ENCODE data around the gene AFG1L. TPM values are rescaled to one million over a fixed set of nuclear protein-coding genes. Genes with fewer than 3 reads are reported as not detected.
A peak's percentile ranks its signal among the peaks of the same experiment; 100 is the strongest.

The AFG1L gene
- total RNA-seq, 1 experiment from 2014 or later: 4.0 TPM

GRCh38 chr6:108453601-108454185 lies 158.8 kb downstream of the AFG1L start:
- DNase-seq (ENCODE audit: low read depth): peak; percentile 52

GRCh38 chr6:108454356-108454755 lies 159.5 kb downstream of the AFG1L start:
- no peak for DNase-seq (ENCODE audit: low read depth)

- DNase-seq (ENCODE audit: low read depth): no peak
These were observed 160.8 kb downstream of the AFG1L start for GRCh38 chr6:108455688-108456087.

- DNase-seq (ENCODE audit: low read depth): no peak
These were observed 168.9 kb downstream of the AFG1L start for GRCh38 chr6:108463784-108464183.

- no peak for DNase-seq (ENCODE audit: low read depth)
These were observed 169.7 kb downstream of the AFG1L start for GRCh38 chr6:108464418-108465097.

- DNase-seq (ENCODE audit: low read depth): no peak
These were observed 170.2 kb downstream of the AFG1L start for GRCh38 chr6:108465098-108465495.

GRCh38 chr6:108468346-108468745 lies 173.5 kb downstream of the AFG1L start:
- DNase-seq (ENCODE audit: low read depth): no peak

GRCh38 chr6:108469316-108469715 lies 174.5 kb downstream of the AFG1L start:
- DNase-seq (ENCODE audit: low read depth): no peak

GRCh38 chr6:108473197-108473596 lies 178.3 kb downstream of the AFG1L start:
- no peak for DNase-seq (ENCODE audit: low read depth)

- DNase-seq (ENCODE audit: low read depth): no peak
These were observed 181.5 kb downstream of the AFG1L start for GRCh38 chr6:108476376-108476775.

- DNase-seq (ENCODE audit: low read depth): no peak
These were observed 182.1 kb downstream of the AFG1L start for GRCh38 chr6:108476847-108477430.

GRCh38 chr6:108482559-108482958 lies 187.7 kb downstream of the AFG1L start:
- no peak for DNase-seq (ENCODE audit: low read depth)

GRCh38 chr6:108484016-108484415 lies 189.2 kb downstream of the AFG1L start:
- no peak for DNase-seq (ENCODE audit: low read depth)

GRCh38 chr6:108489699-108490098 lies 194.8 kb downstream of the AFG1L start:
- no peak for DNase-seq (ENCODE audit: low read depth)

GRCh38 chr6:108492131-108492766 lies 197.4 kb downstream of the AFG1L start:
- DNase-seq (ENCODE audit: low read depth): peak; percentile 37

- DNase-seq (ENCODE audit: low read depth): no peak
These were observed 199.6 kb downstream of the AFG1L start for GRCh38 chr6:108494434-108494833.

GRCh38 chr6:108497883-108498282 lies 203.0 kb downstream of the AFG1L start:
- peak; percentile 40 for DNase-seq (ENCODE audit: low read depth)

- peak; percentile 33 for DNase-seq (ENCODE audit: low read depth)
These were observed 206.7 kb downstream of the AFG1L start for GRCh38 chr6:108501559-108501958.

GRCh38 chr6:108502832-108503231 lies 208.0 kb downstream of the AFG1L start:
- DNase-seq (ENCODE audit: low read depth): no peak

- DNase-seq (ENCODE audit: low read depth): no peak
These were observed 212.5 kb downstream of the AFG1L start for GRCh38 chr6:108507316-108507715.

GRCh38 chr6:108510461-108511319 lies 215.8 kb downstream of the AFG1L start:
- no peak for DNase-seq (ENCODE audit: low read depth)

All from RPMI7951 (cell line).